ENCODE data around the gene USP9X. TPM values are rescaled to one million over a fixed set of nuclear protein-coding genes. Genes with fewer than 3 reads are reported as not detected.

USP9X gene
- polyA plus RNA-seq, 1 of the 3 experiments (the other 2 are of a cell fraction) = 13.2 TPM

- Histone ChIP-seq H3K79me2 (ENCODE audit: insufficient read depth) (peaks cover 6% of the 10 kb centered on the region; the same call in 1 of the 2 replicates), H3K27me3 (ENCODE audit: insufficient read depth) (no peaks in the 10 kb centered on the region), H3K4me3 (ENCODE audit: low read depth in 2 of 2, low read length in 1 of 2) (no peak overlapping the region), H3K9ac (no peak overlapping the region), H3K9me3 (no peaks in the 10 kb centered on the region), H3K36me3 (replicated peaks in 1 of 2; ENCODE audit: control insufficient read depth in 1 of 2, insufficient read depth in 2 of 2, low read length in 1 of 2) (peaks cover 87 to 89% of the 10 kb centered on the region in 2 experiments), H3K9me2 (no peaks in the 10 kb centered on the region), H3K4me2 (no peak overlapping the region), H3K27ac (ENCODE audit: low read depth in 2 of 2, low read length in 1 of 2) (no peak overlapping the region), H3F3A (replicated peaks; ENCODE audit: insufficient read depth) (peaks cover 14% of the 10 kb centered on the region), H2AFZ (ENCODE audit: low read depth) (no peak overlapping the region), H4K20me1 (ENCODE audit: insufficient read depth) (no peaks in the 10 kb centered on the region), H3K4me1 (ENCODE audit: control insufficient read depth in 1 of 2, insufficient read depth in 2 of 2, low read depth in 1 of 2, low read length in 1 of 2) (peaks cover 0 to 5% of the 10 kb centered on the region in 2 experiments; a peak in 1 of 4 replicates)
- TF ChIP-seq FOXM1 (IDR thresholded peaks at IDR 0.05; ENCODE audit: low read depth) (no peak), RAD21 (IDR thresholded peaks at IDR 0.05; ENCODE audit: low read length) (no peak), POLR2AphosphoS5 (IDR thresholded peaks at IDR 0.05; ENCODE audit: low read depth, low read length) (no peak), GABPA (IDR thresholded peaks at IDR 0.05; ENCODE audit: low read depth) (no peak), USF1 (IDR thresholded peaks at IDR 0.05; ENCODE audit: borderline replicate concordance, low read depth) (no peak), MEF2A (IDR thresholded peaks at IDR 0.05; ENCODE audit: borderline replicate concordance, low read depth) (no peak), RFX5 (IDR thresholded peaks at IDR 0.05; ENCODE audit: low read length) (no peak), MXI1 (IDR thresholded peaks at IDR 0.05; ENCODE audit: low read depth, low read length) (no peak), SIN3A (IDR thresholded peaks at IDR 0.05; ENCODE audit: borderline replicate concordance, low read depth, low read length) (no peak)
- ChIA-PET CTCF (interaction anchor here (0.7 to 1.2 kb wide), 3 partner anchors 15 to 88 kb away, joined by 3 to 4 read pairs (median 3); no protein-coding TSS in a partner anchor), POLR2A (no interaction called here)
- whole genome bisulfite sequencing (ENCODE audit: low lambda C conversion rate) = 96% methylated on average over 2 of the region's 2 CpGs
- DNase-seq = no peak
Measured at GRCh38 chrX:41153448-41153847, 68.2 kb downstream of the USP9X start.

- Histone ChIP-seq H3K4me1 (ENCODE audit: control insufficient read depth in 1 of 2, insufficient read depth in 2 of 2, low read depth in 1 of 2, low read length in 1 of 2) (0 out of 4 replicates have a peak, but pooled peaks cover 0 to under 1% of the 10 kb centered on the region in 2 experiments), H3K27me3 (ENCODE audit: insufficient read depth) (no peaks in the 10 kb centered on the region), H3K9me2 (no peaks in the 10 kb centered on the region), H2AFZ (ENCODE audit: low read depth) (no peak overlapping the region), H3K9ac (no peak overlapping the region), H3F3A (replicated peaks; ENCODE audit: insufficient read depth) (peaks cover 10% of the 10 kb centered on the region), H3K9me3 (no peaks in the 10 kb centered on the region), H3K36me3 (replicated peaks in 1 of 2; ENCODE audit: control insufficient read depth in 1 of 2, insufficient read depth in 2 of 2, low read length in 1 of 2) (peaks cover 90 to 91% of the 10 kb centered on the region in 2 experiments), H3K27ac (ENCODE audit: low read depth in 2 of 2, low read length in 1 of 2) (no peak overlapping the region), H4K20me1 (ENCODE audit: insufficient read depth) (no peaks in the 10 kb centered on the region), H3K79me2 (ENCODE audit: insufficient read depth) (peaks cover 6% of the 10 kb centered on the region; the same call in 1 of the 2 replicates), H3K4me3 (ENCODE audit: low read depth in 2 of 2, low read length in 1 of 2) (no peak overlapping the region), H3K4me2 (no peak overlapping the region)
- ChIA-PET CTCF (interaction anchor here (1.1 kb wide), 1 partner anchor 25 kb away, joined by 4 read pairs; no protein-coding TSS in a partner anchor), POLR2A (no interaction called here)
- WGBS (ENCODE audit: low lambda C conversion rate) = 61% methylated on average over 2 of the region's 2 CpGs
- no peak for DNase-seq
- TF ChIP-seq GATA2 (CRISPR knock-in tag; IDR thresholded peaks at IDR 0.05) = no peak
- TF ChIP-seq USF1 (IDR thresholded peaks at IDR 0.05; ENCODE audit: borderline replicate concordance, low read depth) = no peak
- no peak for TF ChIP-seq JUND (IDR thresholded peaks at IDR 0.05)
- TF ChIP-seq NRF1 (IDR thresholded peaks at IDR 0.05; ENCODE audit: low read depth, low read length) = no peak
- TF ChIP-seq YY1 (IDR thresholded peaks at IDR 0.05; ENCODE audit: low read depth) = no peak
- TF ChIP-seq CTCF (IDR thresholded peaks at IDR 0.05) = no peak
- no peak for TF ChIP-seq REST (IDR thresholded peaks at IDR 0.05; ENCODE audit: low read depth, low read length)
- TF ChIP-seq ZBTB33 (IDR thresholded peaks at IDR 0.05; ENCODE audit: borderline replicate concordance, low read depth) = no peak
- TF ChIP-seq GABPA (IDR thresholded peaks at IDR 0.05; ENCODE audit: low read depth) = no peak
- TF ChIP-seq RCOR1 (IDR thresholded peaks at IDR 0.05; ENCODE audit: low read length) = no peak
- TF ChIP-seq IRF3 (IDR thresholded peaks at IDR 0.05; ENCODE audit: low read depth, low read length) = no peak
Measured at GRCh38 chrX:41153957-41154356, 68.7 kb downstream of the USP9X start.

All from SK-N-SH (cell line).